Mesothelial cell of epicardium (in vitro differentiated cells): ENCODE results near the gene VIPR2. TPM values are rescaled to one million over a fixed set of nuclear protein-coding genes. Genes with fewer than 3 reads are reported as not detected.

ENCODE experiments used
- DNase-seq, 2 experiments: peaks; one replicate each; pipeline ENCODE4 v3.0.0; 2021; ENCODE audit warnings: low spot score in 2 of 2; ENCODE audit not compliant: unreplicated experiment in 2 of 2
- H3K27ac Mint-ChIP-seq: 2 replicates; pipeline ENCODE4 v1.8.0; 2021; ENCODE audit warnings: mixed read lengths
- H3K27me3 Mint-ChIP-seq: 2 replicates; pipeline ENCODE4 v1.8.0; 2021; ENCODE audit warnings: low read depth, mixed read lengths
- H3K36me3 Mint-ChIP-seq: 2 replicates; pipeline ENCODE4 v1.8.0; 2021; ENCODE audit warnings: mixed read lengths
- H3K4me1 Mint-ChIP-seq: 2 replicates; pipeline ENCODE4 v1.8.0; 2021; ENCODE audit warnings: mixed read lengths
- H3K4me3 Mint-ChIP-seq: 2 replicates; pipeline ENCODE4 v1.8.0; 2021; ENCODE audit warnings: mild to moderate bottlenecking, moderate library complexity, mixed read lengths
- H3K9me3 Mint-ChIP-seq: 2 replicates; pipeline ENCODE4 v1.8.0; 2021; ENCODE audit warnings: mixed read lengths
- total RNA-seq: library from RNA; stranded (reverse); gene quantifications from 3 replicates; pipeline ENCODE4 v1.2.1, GENCODE V29; 2021
- TF ChIP-seq, protein P1 (sequence below): fragments of 200-600 bp; sonication (generic); IDR thresholded peaks from one replicate; pipeline ENCODE4 v1.5.0; 2021; ENCODE audit warnings: antibody characterized with exemption; ENCODE audit not compliant: unreplicated experiment

The VIPR2 gene
- total RNA-seq, 1 donor from 2014 or later = 0.04 TPM

DNA sequence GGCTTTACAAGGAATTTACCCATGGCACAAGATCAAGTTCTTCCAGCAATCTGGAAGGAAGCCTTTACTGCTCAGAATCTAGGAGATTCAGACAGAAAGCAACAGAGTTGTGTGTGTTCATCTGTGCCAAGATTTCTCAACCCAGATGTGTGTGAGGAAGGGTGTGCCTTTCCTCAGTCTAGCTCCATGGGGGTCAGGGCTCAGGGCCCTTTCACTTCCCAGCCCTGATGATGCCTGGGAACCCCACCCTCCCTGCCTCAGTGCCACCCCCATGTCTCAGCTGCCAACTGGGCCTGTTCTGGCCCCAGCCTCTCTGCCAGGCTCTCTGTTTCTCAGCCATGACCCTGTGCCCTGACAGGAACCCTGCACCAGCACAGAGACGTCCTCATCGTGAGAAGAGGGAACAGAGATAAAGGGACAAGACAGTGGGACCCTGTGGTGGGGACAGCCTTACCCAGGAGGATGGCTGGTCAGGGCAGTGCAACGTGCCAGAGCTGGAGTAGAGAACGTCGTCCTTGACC is 102.0 kb downstream of the VIPR2 start:
- no peak for DNase-seq
- peaks cover 10% of the 10 kb centered on the region for H3K9me3 Mint-ChIP-seq
- H3K27me3 Mint-ChIP-seq = no peaks in the 10 kb centered on the region

DNA sequence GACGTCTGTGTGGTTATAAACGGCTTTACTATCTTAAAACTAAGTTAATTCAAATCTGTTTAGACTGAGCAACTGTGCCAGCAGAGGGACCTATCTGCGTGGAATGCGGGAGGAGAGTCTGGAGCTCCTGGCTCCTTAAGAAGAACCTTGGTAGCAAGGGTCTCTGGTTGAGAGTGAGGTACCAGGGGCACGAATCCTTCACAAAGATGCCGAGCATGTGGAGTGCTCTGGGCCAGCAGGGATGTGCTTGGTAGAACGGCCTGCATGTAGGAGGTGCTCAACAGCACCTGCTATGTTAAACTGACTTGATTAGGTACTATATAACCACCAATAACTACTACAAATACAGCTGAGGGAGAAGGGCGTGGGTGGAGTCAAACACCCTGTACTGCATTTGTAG is 102.6 kb downstream of the VIPR2 start:
- H3K4me1 Mint-ChIP-seq = peaks cover 3% of the 10 kb centered on the region
- H3K9me3 Mint-ChIP-seq = peaks cover 10% of the 10 kb centered on the region
- no peaks in the 10 kb centered on the region for H3K27me3 Mint-ChIP-seq
- TF ChIP-seq, protein P1, sequence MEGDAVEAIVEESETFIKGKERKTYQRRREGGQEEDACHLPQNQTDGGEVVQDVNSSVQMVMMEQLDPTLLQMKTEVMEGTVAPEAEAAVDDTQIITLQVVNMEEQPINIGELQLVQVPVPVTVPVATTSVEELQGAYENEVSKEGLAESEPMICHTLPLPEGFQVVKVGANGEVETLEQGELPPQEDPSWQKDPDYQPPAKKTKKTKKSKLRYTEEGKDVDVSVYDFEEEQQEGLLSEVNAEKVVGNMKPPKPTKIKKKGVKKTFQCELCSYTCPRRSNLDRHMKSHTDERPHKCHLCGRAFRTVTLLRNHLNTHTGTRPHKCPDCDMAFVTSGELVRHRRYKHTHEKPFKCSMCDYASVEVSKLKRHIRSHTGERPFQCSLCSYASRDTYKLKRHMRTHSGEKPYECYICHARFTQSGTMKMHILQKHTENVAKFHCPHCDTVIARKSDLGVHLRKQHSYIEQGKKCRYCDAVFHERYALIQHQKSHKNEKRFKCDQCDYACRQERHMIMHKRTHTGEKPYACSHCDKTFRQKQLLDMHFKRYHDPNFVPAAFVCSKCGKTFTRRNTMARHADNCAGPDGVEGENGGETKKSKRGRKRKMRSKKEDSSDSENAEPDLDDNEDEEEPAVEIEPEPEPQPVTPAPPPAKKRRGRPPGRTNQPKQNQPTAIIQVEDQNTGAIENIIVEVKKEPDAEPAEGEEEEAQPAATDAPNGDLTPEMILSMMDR = no peak
- DNase-seq = no peak
- no peak overlapping the region for H3K27ac Mint-ChIP-seq
- no peaks in the 10 kb centered on the region for H3K36me3 Mint-ChIP-seq
- H3K4me3 Mint-ChIP-seq = no peak overlapping the region

More for the DNA sequence above, 102.0 kb downstream of the VIPR2 start:
- no peaks in the 10 kb centered on the region for H3K36me3 Mint-ChIP-seq
- H3K4me1 Mint-ChIP-seq = no peaks in the 10 kb centered on the region
- H3K27ac Mint-ChIP-seq = no peak overlapping the region
- H3K4me3 Mint-ChIP-seq = no peak overlapping the region
- TF ChIP-seq, protein P1 = no peak

DNA sequence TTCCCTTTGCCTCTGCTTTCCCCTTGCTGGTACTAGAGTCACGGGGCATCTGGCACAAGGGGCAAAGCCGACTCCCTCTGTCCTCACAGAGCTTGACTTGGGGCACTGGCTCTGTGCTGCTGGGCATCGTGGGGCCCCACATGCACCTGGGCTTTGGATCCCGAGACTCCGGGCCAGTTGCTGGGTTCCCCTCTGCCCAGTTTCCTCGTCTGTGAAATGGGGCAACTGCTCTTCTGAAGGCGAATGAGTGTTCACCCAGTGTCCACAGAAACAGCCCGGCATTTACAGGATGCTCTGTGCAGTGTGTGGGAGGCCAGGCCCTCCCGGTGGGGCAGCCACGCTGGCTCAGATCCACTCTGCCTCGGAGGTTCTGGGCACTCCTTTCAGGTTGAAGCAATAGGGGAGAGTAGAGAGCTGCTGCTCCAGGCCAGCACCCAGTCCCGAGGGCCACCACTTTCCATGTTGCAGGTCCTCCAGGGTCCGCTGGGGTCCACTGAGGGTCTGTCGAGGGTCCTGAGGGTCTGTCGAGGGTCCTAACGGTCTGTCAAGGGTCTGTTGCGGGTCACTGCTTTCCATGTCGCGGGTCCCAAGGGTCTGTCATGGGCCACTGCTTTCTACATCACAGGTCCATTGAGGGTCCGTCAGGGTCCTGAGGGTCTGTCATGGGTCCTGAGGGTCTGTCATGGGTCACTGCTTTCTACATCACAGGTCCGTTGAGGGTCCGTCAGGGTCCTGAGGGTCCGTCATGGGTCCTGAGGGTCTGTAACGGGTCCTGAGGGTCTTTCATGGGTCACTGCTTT is 103.6 kb downstream of the VIPR2 start:
- H3K27me3 Mint-ChIP-seq = no peaks in the 10 kb centered on the region
- DNase-seq = no peak

DNA sequence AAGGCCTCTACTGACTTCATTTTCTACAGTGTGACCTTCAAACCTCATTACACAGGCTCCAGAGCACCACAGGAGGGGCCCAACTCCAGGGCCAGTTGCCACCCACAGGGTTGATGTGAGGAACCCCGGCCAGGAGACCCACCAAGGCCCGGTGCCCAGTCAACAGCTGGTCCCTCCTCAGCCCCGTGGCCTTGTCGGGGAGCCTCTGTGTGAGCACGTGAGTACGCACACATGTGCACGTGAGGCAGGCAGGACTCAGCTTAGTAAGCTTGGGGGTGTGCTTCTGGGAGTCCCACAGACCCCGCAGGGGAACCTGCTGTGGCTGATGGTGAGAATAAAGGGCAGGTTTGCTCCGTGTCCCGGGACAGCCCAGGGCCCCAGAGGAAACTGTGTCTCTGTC is 104.5 kb downstream of the VIPR2 start:
- peaks cover 10% of the 10 kb centered on the region for H3K4me1 Mint-ChIP-seq
- peaks cover 10% of the 10 kb centered on the region for H3K9me3 Mint-ChIP-seq
- no peak overlapping the region for H3K27ac Mint-ChIP-seq
- no peak for DNase-seq
- TF ChIP-seq, protein P1 = no peak
- H3K36me3 Mint-ChIP-seq = no peaks in the 10 kb centered on the region
- no peak overlapping the region for H3K4me3 Mint-ChIP-seq
- no peaks in the 10 kb centered on the region for H3K27me3 Mint-ChIP-seq

More for the DNA sequence above, 103.6 kb downstream of the VIPR2 start:
- no peak overlapping the region for H3K4me3 Mint-ChIP-seq
- TF ChIP-seq, protein P1 = no peak
- H3K27ac Mint-ChIP-seq = no peak overlapping the region
- H3K9me3 Mint-ChIP-seq = peaks cover 10% of the 10 kb centered on the region
- H3K4me1 Mint-ChIP-seq = peaks cover 10% of the 10 kb centered on the region
- no peaks in the 10 kb centered on the region for H3K36me3 Mint-ChIP-seq

DNA sequence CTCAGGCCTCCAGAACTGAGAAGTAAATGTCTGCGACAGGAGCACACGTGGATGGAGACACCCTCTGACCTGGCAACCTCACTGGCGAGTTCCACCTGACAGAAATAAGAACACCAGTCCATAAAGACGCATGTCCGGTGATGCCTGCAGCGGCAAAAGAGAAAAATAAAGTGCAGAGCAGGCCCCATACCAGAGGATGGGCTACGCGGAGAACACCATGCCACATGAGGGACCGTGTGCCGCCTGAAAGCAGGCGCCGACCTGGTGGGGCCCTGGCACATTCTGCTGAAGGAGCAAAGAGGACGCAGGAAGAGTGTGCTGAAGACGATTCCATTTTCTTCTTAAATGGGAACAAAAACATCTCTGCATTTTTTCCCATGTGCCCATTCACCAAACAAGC is 105.0 kb downstream of the VIPR2 start:
- TF ChIP-seq, protein P1 = no peak
- peak in 1 of 2 experiments; percentile 26 for DNase-seq
- H3K36me3 Mint-ChIP-seq = no peaks in the 10 kb centered on the region
- H3K27ac Mint-ChIP-seq = no peak overlapping the region
- H3K4me3 Mint-ChIP-seq = no peak overlapping the region
- peaks cover 14% of the 10 kb centered on the region for H3K4me1 Mint-ChIP-seq
- peaks cover 10% of the 10 kb centered on the region for H3K9me3 Mint-ChIP-seq
- H3K27me3 Mint-ChIP-seq = no peaks in the 10 kb centered on the region
